IPS-15b (cell line): Measurements from ENCODE around the gene ACMSD.

Experiments used
- H3K27me3 ChIP-seq: one replicate; pipeline ENCODE4 v1.6.1; 2013; ENCODE audit warnings: low read length; ENCODE audit not compliant: control insufficient read depth, insufficient read depth
- H3K36me3 ChIP-seq: one replicate; pipeline ENCODE4 v1.6.1; 2013; ENCODE audit warnings: low read length; ENCODE audit not compliant: control insufficient read depth, insufficient read depth
- H3K4me1 ChIP-seq: one replicate; pipeline ENCODE4 v1.6.1; 2013; ENCODE audit warnings: mild to moderate bottlenecking, low read length; ENCODE audit not compliant: control insufficient read depth, insufficient read depth
- H3K4me3 ChIP-seq: one replicate; pipeline ENCODE4 v1.5.1; 2013; ENCODE audit warnings: low read depth, low read length
- H3K9ac ChIP-seq: one replicate; pipeline ENCODE4 v1.6.1; 2013; ENCODE audit warnings: low read depth, mild to moderate bottlenecking, low read length
- H3K9me3 ChIP-seq: one replicate; pipeline ENCODE4 v1.6.1; 2013; ENCODE audit warnings: mild to moderate bottlenecking, low read length; ENCODE audit not compliant: control insufficient read depth, insufficient read depth

Gene ACMSD

GRCh38 chr2:134910763-134911399 lies 72.5 kb downstream of the ACMSD start:
- Histone ChIP-seq H3K4me1 (no peaks in the 10 kb centered on the region), H3K4me3 (no peak overlapping the region), H3K36me3 (no peaks in the 10 kb centered on the region), H3K27me3 (no peaks in the 10 kb centered on the region), H3K9ac (no peak overlapping the region), H3K9me3 (no peaks in the 10 kb centered on the region)

DNA sequence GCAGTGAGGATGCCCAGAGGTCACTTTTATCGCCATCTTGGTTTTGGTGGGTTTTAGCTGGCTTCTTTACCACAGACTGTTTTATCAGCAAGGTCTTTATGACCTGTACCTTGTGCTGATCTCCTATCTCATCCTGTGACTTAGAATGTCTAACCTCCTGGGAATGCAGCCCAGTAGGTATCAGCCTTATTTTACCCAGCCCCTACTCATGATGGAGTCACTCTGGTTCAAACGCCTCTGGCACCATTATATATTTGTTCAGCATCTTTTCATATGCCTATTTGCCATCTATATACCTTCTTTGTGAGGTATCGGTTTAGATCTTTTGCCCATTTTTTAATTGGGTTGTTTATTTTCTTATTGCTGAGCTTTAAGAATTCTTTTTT lies 73.0 kb downstream of the ACMSD start:
- H3K4me3 ChIP-seq: no peak overlapping the region
- no peaks in the 10 kb centered on the region for H3K4me1 ChIP-seq
- no peaks in the 10 kb centered on the region for H3K36me3 ChIP-seq
- no peak overlapping the region for H3K9ac ChIP-seq
- H3K9me3 ChIP-seq: no peaks in the 10 kb centered on the region
- no peaks in the 10 kb centered on the region for H3K27me3 ChIP-seq

- H3K4me3 ChIP-seq: no peak overlapping the region
- H3K27me3 ChIP-seq: no peaks in the 10 kb centered on the region
- no peaks in the 10 kb centered on the region for H3K4me1 ChIP-seq
- H3K36me3 ChIP-seq: no peaks in the 10 kb centered on the region
- no peak overlapping the region for H3K9ac ChIP-seq
- H3K9me3 ChIP-seq: no peaks in the 10 kb centered on the region
These were observed 73.9 kb downstream of the ACMSD start for GRCh38 chr2:134912361-134912760.

DNA sequence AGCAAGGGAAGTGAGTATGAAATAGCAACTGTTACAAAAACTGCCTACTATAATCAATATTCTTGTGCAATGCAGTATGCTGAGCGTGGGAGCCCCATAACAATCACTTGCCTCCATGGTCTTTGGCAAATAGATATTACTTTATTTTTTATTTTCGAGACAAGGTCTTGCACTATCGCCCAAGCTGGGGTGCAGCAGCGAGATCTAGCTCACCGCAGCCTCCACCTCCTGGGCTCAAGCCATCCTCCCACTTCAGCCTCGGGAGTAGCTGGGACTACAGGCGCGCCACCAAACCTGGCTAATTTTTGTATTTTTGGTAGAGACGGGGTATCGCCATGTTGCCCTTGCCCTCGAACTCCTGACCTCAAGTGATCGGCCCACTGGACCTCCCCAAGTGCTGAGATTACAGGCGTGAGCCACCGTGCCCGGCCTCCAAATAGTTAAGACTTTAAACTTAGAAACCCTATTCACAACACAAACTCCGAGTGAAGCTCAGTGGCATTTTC lies 79.0 kb downstream of the ACMSD start:
- no peaks in the 10 kb centered on the region for H3K9me3 ChIP-seq
- H3K9ac ChIP-seq: peak overlapping the region; percentile 90
- H3K4me1 ChIP-seq: no peaks in the 10 kb centered on the region
- no peaks in the 10 kb centered on the region for H3K36me3 ChIP-seq
- no peaks in the 10 kb centered on the region for H3K27me3 ChIP-seq
- peak overlapping the region; percentile 69 for H3K4me3 ChIP-seq

GRCh38 chr2:134917888-134918525 lies 79.6 kb downstream of the ACMSD start:
- Histone ChIP-seq H3K4me1 (no peaks in the 10 kb centered on the region), H3K27me3 (no peaks in the 10 kb centered on the region), H3K36me3 (no peaks in the 10 kb centered on the region), H3K9me3 (no peaks in the 10 kb centered on the region), H3K9ac (peak overlapping the region; percentile 90), H3K4me3 (peak overlapping the region; percentile 69)

- Histone ChIP-seq H3K36me3 (no peaks in the 10 kb centered on the region), H3K27me3 (no peaks in the 10 kb centered on the region), H3K9ac (peak within 1 kb of the TSS; percentile 99), H3K4me1 (no peaks in the 10 kb centered on the region), H3K9me3 (no peaks in the 10 kb centered on the region), H3K4me3 (peak within 1 kb of the TSS; percentile 96)
These were observed 80.3 kb downstream of the ACMSD start, which contains the start of gene CCNT2 for GRCh38 chr2:134918526-134919340. TSS of gene CCNT2 (plus strand) at chr2:134918822. CDS start at chr2:134918855, 33 bp downstream.

- H3K36me3 ChIP-seq: no peaks in the 10 kb centered on the region
- H3K27me3 ChIP-seq: no peaks in the 10 kb centered on the region
- H3K4me1 ChIP-seq: no peaks in the 10 kb centered on the region
- no peaks in the 10 kb centered on the region for H3K9me3 ChIP-seq
- peak overlapping the region; percentile 99 for H3K9ac ChIP-seq
- H3K4me3 ChIP-seq: peak overlapping the region; percentile 96
These were observed 81.2 kb downstream of the ACMSD start for GRCh38 chr2:134919341-134920210.

- no peaks in the 10 kb centered on the region for H3K36me3 ChIP-seq
- peaks cover 6% of the 10 kb centered on the region for H3K4me1 ChIP-seq
These were observed 86.5 kb downstream of the ACMSD start for GRCh38 chr2:134924912-134925311.

DNA sequence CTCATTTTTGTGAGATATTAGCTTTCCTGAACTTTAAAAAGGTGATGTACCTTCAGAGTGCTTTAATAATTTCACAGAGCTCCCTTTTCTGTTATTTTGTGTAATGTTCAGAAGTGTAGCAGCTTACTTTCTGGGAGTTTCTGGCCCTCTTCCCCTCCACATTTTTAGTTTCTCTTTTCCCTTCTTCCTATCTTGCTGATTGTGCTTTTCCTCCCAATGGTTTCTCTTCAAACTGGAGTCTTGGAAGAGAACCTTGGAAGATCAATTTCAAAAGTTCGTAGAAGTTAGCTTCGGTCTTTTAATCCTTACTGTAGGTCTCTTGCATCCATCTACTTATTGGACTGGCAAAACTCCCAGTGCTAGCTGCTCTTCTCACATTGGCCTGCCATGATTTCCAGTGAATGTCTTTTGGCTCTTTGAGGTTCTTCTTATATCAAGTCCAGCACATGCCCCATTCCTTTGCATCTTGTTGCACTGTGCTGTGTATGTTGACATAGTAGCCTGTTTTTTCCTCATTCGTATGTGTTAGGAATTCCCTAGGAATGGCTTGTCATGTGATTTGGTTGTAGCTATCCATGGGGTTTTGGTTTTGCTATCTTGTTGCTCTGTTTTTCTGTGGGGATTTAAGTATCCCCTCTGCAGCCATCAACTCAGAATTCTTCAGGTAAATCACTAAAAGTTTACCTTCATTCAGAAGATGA lies 88.0 kb downstream of the ACMSD start:
- Histone ChIP-seq H3K36me3 (no peaks in the 10 kb centered on the region), H3K9me3 (no peaks in the 10 kb centered on the region), H3K9ac (no peak overlapping the region), H3K27me3 (no peaks in the 10 kb centered on the region), H3K4me1 (peaks cover 6% of the 10 kb centered on the region), H3K4me3 (no peak overlapping the region)

More at GRCh38 chr2:134924912-134925311, 86.5 kb downstream of the ACMSD start:
- H3K4me3 ChIP-seq: no peak overlapping the region
- no peaks in the 10 kb centered on the region for H3K27me3 ChIP-seq
- H3K9ac ChIP-seq: no peak overlapping the region
- H3K9me3 ChIP-seq: no peaks in the 10 kb centered on the region

- Histone ChIP-seq H3K27me3 (no peaks in the 10 kb centered on the region), H3K4me1 (peaks cover 6% of the 10 kb centered on the region), H3K36me3 (no peaks in the 10 kb centered on the region), H3K9me3 (no peaks in the 10 kb centered on the region), H3K4me3 (no peak overlapping the region), H3K9ac (no peak overlapping the region)
These were observed 88.8 kb downstream of the ACMSD start for GRCh38 chr2:134927195-134927594.
